GM18499 (cell line): ENCODE results near the gene RANBP1.

Experiments
- ATAC-seq: cut with Tn5 transposase; IDR thresholded peaks from one replicate; pipeline ENCODE4 v1.9.1; 2021; ENCODE audit warnings: moderate number of reproducible peaks; ENCODE audit not compliant: insufficient read depth, unreplicated experiment

The RANBP1 gene

GRCh38 chr22:20087319-20088262 lies 28.3 kb upstream of the RANBP1 start:
- no peak for ATAC-seq

- ATAC-seq, result no peak
Observed at GRCh38 chr22:20088263-20088648, 27.6 kb upstream of the RANBP1 start.

GRCh38 chr22:20089226-20089976 lies 26.5 kb upstream of the RANBP1 start:
- ATAC-seq, result no peak

DNA sequence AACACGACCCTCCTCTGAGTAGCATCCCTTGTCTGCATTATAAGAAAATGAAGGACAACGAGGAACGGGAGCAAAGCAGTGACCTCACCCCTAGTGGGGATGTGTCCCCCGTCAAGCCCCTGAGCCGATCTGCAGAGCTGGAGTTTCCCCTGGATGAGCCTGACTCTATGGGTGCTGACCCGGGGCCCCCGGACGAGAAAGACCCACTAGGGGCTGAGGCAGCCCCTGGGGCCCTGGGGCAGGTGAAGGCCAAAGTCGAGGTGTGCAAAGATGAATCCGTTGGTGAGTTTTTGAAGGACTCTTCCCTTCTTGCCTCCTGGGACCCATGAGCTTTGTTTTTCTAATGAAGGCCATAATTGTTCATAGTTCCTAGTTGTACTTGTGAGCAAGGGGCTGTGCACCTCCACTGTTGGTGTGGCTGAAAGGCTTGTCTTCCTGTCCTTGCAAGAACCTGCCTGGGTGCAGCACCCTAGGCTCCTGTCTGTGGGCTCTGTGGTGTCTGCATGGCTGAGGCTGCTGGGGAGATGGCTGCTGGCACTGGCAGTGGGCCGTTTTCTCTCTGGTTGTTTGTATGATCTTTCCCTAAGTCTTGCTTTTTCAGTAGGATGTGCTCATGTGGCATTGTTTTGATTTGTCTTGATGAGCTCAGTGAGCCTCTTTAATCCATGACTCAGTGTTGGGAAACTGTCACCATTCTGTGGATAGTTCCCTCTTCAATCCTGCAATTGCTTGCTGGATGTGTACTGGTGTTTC lies 25.8 kb upstream of the RANBP1 start:
- no peak for ATAC-seq

DNA sequence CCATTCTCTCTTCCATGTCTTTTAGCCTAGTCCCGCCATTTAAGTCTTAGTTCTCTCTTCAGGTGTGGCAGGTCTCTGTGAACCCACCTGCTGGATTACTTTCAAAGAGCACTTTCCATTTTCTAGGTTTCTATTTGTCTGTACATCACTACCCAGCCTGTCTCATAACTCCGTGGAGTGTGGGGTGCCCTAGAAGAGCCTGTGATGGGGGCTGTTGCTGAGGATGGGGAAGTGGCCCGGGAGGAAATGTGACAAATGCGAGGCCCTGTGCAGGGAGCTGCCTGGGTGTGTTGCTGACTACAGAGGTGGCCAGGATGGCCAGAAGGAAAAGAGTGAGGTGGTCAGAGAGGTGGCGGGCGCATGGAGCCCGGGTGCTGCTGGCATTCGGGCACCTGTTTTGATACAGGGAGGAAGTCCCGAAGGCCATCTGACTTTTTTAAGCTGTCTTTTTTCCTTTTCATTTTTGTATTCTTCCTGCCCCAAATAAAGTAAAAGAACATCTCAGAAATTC lies 25.1 kb upstream of the RANBP1 start:
- no peak for ATAC-seq

DNA sequence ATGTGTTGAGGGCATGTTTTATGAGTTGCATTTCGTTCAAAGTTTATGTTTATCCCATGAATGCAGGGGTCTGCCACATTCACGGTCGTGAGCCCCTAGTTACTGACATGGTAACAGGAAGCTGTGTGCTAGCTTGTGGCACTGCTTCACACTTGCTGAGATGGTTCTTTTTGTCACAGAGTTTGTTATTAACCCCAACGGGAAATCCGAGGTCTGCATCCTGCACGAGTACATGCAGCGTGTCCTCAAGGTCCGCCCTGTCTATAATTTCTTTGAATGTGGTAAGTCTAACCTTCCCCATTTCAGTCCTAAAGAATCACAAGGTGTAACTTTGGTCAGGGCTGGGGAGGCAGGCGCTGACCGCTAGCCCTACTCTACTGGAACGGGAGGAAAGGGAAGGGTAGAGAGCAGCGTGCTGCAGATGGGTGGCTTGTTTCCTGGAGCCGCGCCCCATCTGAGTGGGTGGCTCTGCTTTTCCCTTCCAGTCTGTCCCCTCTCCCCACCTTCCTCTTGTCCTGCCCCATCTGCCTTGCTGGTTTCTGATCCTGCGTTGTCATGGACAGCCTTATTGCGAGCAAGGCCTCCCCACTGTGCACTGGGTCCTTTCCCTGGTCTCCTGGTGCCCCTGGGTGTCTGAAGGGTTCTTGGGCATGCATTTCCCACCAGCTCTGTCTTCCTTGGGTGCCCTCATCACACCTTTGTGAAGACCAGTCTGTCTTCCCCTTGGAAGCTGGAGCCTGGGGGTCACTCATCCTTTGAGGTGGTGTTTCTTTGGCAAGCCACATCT lies 24.0 kb upstream of the RANBP1 start:
- ATAC-seq, result no peak

DNA sequence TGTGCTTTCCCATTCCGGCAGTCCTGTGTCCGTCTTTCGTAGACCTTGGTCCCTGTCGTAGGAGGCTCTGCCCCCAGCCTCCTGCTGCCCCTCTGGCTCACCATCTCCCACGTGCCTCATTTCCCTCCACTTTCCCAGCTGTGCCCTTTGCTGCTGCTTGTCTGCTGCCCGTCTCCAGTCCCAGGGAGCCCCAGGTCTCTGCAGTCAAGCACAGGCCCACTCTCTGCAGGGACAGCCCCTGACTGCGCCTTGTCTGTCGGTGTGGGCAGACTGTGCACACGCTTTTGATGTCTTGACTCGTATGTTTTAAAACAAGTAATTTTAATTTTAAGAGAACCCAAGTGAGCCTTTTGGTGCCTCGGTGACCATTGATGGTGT lies 23.4 kb upstream of the RANBP1 start:
- no peak for ATAC-seq

DNA sequence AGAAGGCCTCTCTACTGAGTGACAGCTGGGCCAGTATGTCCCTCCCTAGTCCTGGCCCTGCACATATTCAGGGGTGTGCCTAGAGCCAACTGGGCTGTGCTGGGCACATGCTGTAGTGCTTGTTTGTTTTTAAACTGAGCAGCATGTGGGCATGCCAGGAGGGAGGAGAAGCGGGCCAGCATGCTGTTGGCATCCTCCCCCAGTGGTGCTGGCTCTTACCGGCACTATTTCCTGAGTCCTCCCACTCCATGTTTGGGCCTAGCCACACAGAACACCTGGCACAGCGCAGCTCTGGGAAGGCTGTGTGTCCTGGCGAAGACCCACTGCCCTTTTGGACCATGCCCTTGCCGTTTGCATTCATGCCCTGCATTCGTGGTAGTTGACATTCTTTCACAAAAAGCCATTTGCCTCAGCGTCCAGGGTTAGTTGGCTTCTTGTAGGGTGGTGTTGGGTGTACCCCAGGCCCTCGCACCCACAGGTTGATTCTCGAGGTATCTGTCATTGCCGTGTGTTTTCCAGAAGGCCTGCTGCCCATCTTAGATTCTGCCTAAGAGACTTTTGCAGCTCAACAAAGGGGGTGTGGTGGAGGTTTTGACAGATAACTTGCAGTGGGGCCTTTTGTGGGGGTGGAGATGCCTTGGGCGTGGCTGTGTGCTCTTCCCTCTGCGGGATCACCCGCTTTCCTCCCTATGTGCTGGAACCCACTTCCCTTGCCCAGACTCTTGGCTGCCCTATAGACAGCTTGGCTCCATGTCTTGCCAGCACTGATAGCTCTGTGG lies 22.3 kb upstream of the RANBP1 start:
- no peak for ATAC-seq

GRCh38 chr22:20094197-20094807 lies 21.6 kb upstream of the RANBP1 start:
- no peak for ATAC-seq

DNA sequence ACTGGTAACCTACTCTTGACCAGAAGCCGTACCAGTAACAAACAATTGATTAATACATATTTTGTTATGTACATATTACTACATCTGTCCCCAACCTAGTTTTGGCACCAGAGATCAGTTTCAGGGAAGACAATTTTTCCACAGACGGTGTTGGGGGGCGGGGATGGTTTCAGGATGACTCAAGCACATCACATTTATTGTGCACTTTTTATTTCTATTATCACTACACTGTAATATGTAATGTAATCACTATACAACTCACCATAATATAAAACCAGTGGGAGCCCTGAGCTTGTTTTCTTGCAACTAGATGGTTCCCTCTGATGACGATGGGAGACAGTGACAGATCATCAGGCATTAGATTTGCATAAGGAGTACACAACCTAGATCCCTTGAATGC lies 20.4 kb upstream of the RANBP1 start:
- no peak for ATAC-seq

DNA sequence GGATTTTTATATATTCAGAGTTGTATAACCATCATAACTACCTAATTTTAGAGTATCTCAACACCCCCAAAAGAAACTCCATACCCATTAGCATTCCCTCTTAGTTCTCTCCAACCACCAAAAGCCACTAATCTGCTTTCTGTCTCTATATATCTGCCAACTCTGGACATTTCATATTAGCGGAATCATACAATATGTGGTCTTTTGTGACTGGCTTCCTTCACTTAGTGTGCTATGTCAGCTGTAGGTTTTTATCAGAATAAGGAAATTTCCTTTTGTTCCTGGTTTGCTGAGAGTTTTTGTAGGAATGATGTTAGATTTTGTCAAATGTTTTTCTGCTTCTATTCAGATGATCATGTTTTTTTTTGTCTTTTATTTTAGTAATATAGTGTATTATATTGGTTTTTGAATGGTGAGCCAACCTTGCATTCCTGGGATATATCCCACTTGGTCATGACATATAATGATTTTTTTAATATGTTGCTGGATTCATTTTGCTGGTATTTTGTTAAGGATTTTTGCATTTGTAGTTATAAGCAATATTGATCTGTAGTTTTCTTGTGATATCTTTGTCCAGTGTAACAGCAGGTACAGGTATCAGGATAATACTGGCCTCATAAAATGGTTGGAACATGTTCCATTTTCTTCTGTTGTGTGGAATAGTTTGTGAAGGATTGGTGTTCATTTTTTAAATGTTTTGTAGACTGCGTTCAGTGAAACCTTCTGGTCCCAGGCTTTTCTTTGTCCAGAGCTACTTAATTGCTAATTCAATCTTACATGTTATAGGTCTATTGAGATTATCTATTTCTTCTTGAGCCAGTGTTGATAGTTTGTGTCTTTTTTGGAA lies 19.1 kb upstream of the RANBP1 start:
- ATAC-seq, result no peak

GRCh38 chr22:20099099-20099711 lies 16.7 kb upstream of the RANBP1 start:
- no peak for ATAC-seq

- ATAC-seq, result no peak
Observed at GRCh38 chr22:20101638-20102037, 14.3 kb upstream of the RANBP1 start.

DNA sequence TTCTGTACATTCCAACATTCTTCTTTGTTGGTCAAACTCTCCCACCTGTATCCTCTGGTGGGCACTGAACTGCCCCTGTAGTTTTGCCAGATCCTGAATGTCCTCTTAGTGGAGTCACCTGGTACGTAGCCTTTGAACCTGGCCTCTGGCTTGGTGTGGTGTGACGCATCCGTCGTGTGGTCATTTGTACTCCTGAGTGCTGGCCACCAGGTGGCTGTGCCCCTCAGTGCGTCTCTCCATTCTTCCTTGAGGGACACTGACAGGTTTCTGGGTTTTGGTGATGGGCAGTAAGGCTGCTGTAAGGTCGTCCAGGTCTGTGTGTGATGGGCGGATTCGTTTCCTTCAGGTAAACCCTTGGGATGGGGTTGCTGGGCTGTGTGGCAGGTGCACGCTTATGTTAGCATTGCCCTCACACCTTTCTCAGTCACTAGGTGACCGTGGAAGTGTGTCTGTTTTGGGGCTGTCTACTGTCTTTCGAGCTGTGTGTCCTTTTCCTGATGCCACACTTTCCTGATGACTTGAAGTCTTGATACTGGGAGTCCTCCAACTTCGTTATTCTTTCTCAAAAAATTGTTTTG lies 13.6 kb upstream of the RANBP1 start:
- ATAC-seq, result no peak

DNA sequence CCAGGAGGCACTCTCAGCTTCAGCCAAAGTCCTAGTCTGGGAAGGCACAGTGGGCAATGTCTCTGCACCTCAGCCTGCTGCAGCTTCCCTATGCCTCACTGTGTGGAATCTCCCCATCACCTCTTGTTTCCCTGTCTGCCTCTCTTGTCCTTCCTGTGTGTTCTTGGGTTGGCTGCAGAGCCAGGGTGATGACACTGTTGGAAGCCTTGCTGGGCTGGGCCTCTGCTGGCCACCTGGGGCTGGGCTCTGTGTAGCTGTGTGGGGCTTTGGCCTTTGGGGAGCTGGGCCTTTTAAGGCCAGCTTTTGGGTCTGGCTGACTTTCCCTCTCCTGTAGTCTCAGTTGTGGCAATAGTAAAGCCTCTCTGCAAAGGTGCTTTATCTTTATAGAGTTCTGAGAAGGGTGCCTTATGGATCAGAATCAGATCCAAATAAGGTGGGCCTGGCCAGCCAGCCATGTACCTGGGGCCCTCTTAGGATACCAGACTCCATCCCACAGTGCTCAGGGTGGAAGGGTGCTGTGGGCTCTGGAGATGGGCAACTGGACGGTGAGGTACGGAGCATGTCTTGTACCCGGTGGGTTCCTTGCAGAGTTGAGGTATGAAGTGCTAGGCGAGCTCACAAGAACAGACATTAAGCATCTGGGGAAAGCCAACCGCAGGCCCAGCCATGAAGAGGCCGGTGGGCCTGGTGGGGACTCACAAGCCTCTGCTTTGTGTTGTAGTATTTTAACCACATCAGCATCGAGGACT lies 10.3 kb upstream of the RANBP1 start:
- ATAC-seq, result no peak

DNA sequence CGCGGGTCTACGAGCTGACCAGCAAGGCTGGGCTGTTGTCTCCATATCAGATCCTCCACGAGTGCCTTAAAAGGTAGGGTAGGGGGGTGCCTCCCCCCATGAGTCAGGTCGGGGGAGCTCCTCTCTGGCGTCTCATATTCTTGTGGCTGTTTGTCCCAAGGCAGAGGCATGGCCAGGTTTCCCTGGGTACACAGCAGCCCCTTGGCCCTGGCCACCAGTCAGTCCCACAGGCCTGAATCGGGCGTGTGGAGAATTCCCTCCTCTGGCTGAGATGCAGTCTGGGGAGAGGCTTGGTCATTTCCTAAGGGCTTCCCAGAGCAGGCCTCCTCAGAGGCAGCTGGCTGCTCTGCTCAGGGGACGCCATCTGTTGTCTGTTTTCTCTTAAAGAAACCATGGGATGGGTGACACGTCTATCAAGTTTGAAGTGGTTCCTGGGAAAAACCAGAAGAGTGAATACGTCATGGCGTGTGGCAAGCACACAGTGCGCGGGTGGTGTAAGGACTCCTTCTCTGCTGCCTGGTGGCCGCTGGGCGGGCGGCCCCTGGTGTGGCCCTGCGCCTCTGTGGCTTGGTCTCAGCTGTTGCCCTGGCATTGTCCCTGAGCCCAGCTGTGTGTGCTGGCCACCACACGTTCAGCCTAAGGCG lies 9.6 kb upstream of the RANBP1 start:
- ATAC-seq, result no peak
